Activated CD4-positive, alpha-beta T cell treated with anti-CD3 and anti-CD28 coated beads, Interleukin-2, amount 10 ng/mL, durations not matched to agents 24 days and 14 days (primary cell): ENCODE measurements around the gene PRELID1. TPM values are rescaled to one million over a fixed set of nuclear protein-coding genes. Genes with fewer than 3 reads are reported as not detected.
"Not testable (repeated sequence)": the region's sequence is repeated elsewhere in the genome, so short reads cannot be mapped to it uniquely, and the experiment has no call there.

Experiments used
- DNase-seq: peaks from one replicate; pipeline ENCODE4 v3.0.0; 2022
- H3K27ac Mint-ChIP-seq: one replicate; pipeline ENCODE4 v1.8.0; 2022; ENCODE audit warnings: mild to moderate bottlenecking, mixed read lengths
- H3K27me3 Mint-ChIP-seq: one replicate; pipeline ENCODE4 v1.8.0; 2022; ENCODE audit warnings: mixed read lengths
- H3K36me3 Mint-ChIP-seq: one replicate; pipeline ENCODE4 v1.8.0; 2022; ENCODE audit warnings: low read depth, mild to moderate bottlenecking, mixed read lengths
- H3K4me1 Mint-ChIP-seq: one replicate; pipeline ENCODE4 v1.8.0; 2021; ENCODE audit warnings: mixed read lengths
- H3K4me3 Mint-ChIP-seq: one replicate; pipeline ENCODE4 v1.8.0; 2022; ENCODE audit warnings: mild to moderate bottlenecking, moderate library complexity, mixed read lengths
- H3K9me3 Mint-ChIP-seq: one replicate; pipeline ENCODE4 v1.8.0; 2021; ENCODE audit warnings: mixed read lengths
- intact Hi-C: fragments of 100-400 bp; cut with micrococcal nuclease; formaldehyde crosslinking; loops from one replicate; pipeline ENCODE4 v1.15.1; 2023
- total RNA-seq: library from RNA; stranded (reverse); gene quantifications from 2 replicates; pipeline ENCODE4 v1.2.3, GENCODE V29; 2022

PRELID1 gene
- total RNA-seq: 248 and 257 TPM in 2 replicates

GRCh38 chr5:177303121-177303924 is at the start of gene PRELID1, which contains the start of gene RAB24:
PRELID1 (plus strand) TSS chr5:177303799; CDS start chr5:177303986, 187 bp downstream.
RAB24 (minus strand) TSS chr5:177303719; CDS start chr5:177303288, 431 bp downstream.
- DNase-seq: peak; percentile 97
- Mint-ChIP-seq H3K36me3 (peaks cover 52% of the 10 kb centered on the region), H3K9me3 (no peaks in the 10 kb centered on the region), H3K27ac (peak within 1 kb of the TSS; percentile 88), H3K4me3 (peak within 1 kb of the TSS; percentile 98), H3K4me1 (peaks cover 61% of the 10 kb centered on the region), H3K27me3 (no peaks in the 10 kb centered on the region)
- intact Hi-C loops: loop anchor here (1.0 to 2.0 kb wide), 3 partner anchors 9 to 191 kb away; no protein-coding TSS in a partner anchor

- intact Hi-C loops: no loop called here
- no peaks in the 10 kb centered on the region for H3K27me3 Mint-ChIP-seq
- H3K4me3 Mint-ChIP-seq: no peak overlapping the region
- peaks cover 65% of the 10 kb centered on the region for H3K36me3 Mint-ChIP-seq
- H3K4me1 Mint-ChIP-seq: peaks cover 9% of the 10 kb centered on the region
- H3K27ac Mint-ChIP-seq: no peak overlapping the region
- no peak for DNase-seq
- no peaks in the 10 kb centered on the region for H3K9me3 Mint-ChIP-seq
Observed at GRCh38 chr5:177256296-177256695, 47.3 kb upstream of the PRELID1 start.

- H3K4me3 Mint-ChIP-seq, DNase-seq, H3K27me3 Mint-ChIP-seq, H3K4me1 Mint-ChIP-seq, H3K9me3 Mint-ChIP-seq, intact Hi-C loops, H3K27ac Mint-ChIP-seq: not testable (repeated sequence)
- H3K36me3 Mint-ChIP-seq: peaks cover 57% of the 10 kb centered on the region
Observed at GRCh38 chr5:177258711-177259110, 44.9 kb upstream of the PRELID1 start.

- DNase-seq: no peak
- Mint-ChIP-seq H3K4me1 (peaks cover under 1% of the 10 kb centered on the region), H3K27ac (no peak overlapping the region), H3K9me3 (no peaks in the 10 kb centered on the region), H3K36me3 (peaks cover 49% of the 10 kb centered on the region), H3K4me3 (no peak overlapping the region), H3K27me3 (no peaks in the 10 kb centered on the region)
- intact Hi-C loops: no loop called here
Observed at GRCh38 chr5:177260961-177261360, 42.6 kb upstream of the PRELID1 start.

DNA sequence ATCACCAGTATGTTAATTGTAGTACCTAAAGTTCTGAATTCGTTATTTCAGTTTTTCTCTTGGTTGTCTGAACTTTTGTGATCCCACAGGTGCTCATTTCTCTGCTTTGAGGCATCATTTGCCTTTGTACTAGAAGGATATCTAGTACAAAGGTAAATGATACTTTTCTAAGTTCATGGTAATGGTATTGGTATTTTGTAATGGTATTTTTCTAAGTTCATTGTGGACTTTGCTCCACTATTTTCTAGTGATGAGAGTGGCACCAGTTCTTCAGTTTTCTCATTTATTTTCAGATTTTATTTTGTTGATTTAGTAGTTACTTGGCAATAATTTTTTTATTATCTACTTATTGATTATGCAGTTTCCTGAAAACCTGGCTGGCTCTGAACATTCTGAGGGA is 42.1 kb upstream of the PRELID1 start:
- no peak for DNase-seq
- intact Hi-C loops: no loop called here
- H3K4me3 Mint-ChIP-seq: no peak overlapping the region
- no peaks in the 10 kb centered on the region for H3K27me3 Mint-ChIP-seq
- H3K9me3 Mint-ChIP-seq: no peaks in the 10 kb centered on the region
- H3K36me3 Mint-ChIP-seq: peaks cover 52% of the 10 kb centered on the region
- no peaks in the 10 kb centered on the region for H3K4me1 Mint-ChIP-seq
- H3K27ac Mint-ChIP-seq: no peak overlapping the region

DNA sequence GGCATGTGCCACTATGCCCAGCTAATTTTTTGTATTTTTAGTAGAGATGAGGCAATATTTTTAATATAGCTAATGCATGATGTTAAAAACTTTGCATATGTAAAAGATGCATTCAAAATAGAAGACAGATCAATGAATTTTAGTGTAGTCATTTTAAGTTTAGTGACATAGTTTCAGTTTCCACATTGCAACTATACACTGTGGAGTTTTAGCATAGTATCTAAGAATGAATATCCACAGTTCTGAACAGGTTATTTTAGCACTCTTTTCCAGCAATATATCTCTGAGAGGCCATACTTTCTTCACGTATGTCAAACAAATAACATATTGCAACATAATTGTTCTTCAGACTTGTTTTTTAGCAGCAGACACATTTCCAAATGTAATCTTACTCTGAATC is 39.4 kb upstream of the PRELID1 start:
- no peaks in the 10 kb centered on the region for H3K27me3 Mint-ChIP-seq
- peaks cover 2% of the 10 kb centered on the region for H3K4me1 Mint-ChIP-seq
- intact Hi-C loops: no loop called here
- peaks cover 45% of the 10 kb centered on the region for H3K36me3 Mint-ChIP-seq
- H3K4me3 Mint-ChIP-seq: no peak overlapping the region
- DNase-seq: no peak
- no peaks in the 10 kb centered on the region for H3K9me3 Mint-ChIP-seq
- peak overlapping the region; percentile 41 for H3K27ac Mint-ChIP-seq

- Mint-ChIP-seq H3K9me3 (no peaks in the 10 kb centered on the region), H3K27me3 (no peaks in the 10 kb centered on the region), H3K36me3 (peaks cover 47% of the 10 kb centered on the region)
Observed at GRCh38 chr5:177265395-177265794, 38.2 kb upstream of the PRELID1 start.

DNA sequence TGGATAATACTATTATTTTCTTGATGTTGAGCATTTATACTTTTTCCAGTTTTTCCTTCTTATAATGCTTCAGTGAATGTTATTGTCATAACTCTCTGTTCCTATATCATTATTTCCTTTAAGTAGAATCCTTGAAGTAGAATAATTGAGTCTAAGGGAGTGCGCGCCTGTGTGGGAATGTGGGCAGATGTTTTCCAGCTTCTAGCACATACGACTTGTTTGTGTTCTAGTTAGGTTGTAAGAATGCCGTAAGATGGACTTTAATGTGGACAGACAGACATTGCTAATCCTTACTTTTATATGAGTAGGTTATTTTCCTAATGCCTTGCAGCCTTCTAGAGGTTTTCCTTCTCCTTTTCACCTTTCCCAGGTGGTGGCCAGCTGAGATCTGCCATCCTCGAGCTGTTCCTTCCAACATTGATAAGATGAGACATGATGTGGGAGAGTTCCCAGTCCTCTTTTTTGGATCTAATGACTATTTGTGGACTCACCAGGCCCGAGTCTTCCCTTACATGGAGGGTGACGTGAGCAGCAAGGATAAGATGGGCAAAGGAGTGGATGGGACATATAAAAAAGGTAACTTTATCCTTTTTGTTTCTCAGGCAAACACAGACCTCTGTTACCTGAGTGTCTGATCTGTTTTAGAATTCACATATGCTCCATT is 34.2 kb upstream of the PRELID1 start:
- intact Hi-C loops: no loop called here
- no peaks in the 10 kb centered on the region for H3K27me3 Mint-ChIP-seq
- H3K27ac Mint-ChIP-seq: no peak overlapping the region
- DNase-seq: no peak
- H3K4me3 Mint-ChIP-seq: no peak overlapping the region
- H3K9me3 Mint-ChIP-seq: no peaks in the 10 kb centered on the region
- peaks cover 5% of the 10 kb centered on the region for H3K4me1 Mint-ChIP-seq
- H3K36me3 Mint-ChIP-seq: peaks cover 58% of the 10 kb centered on the region

More at GRCh38 chr5:177265395-177265794, 38.2 kb upstream of the PRELID1 start:
- intact Hi-C loops: no loop called here
- Mint-ChIP-seq H3K4me3 (no peak overlapping the region), H3K27ac (no peak overlapping the region), H3K4me1 (peaks cover 2% of the 10 kb centered on the region)
- DNase-seq: no peak

DNA sequence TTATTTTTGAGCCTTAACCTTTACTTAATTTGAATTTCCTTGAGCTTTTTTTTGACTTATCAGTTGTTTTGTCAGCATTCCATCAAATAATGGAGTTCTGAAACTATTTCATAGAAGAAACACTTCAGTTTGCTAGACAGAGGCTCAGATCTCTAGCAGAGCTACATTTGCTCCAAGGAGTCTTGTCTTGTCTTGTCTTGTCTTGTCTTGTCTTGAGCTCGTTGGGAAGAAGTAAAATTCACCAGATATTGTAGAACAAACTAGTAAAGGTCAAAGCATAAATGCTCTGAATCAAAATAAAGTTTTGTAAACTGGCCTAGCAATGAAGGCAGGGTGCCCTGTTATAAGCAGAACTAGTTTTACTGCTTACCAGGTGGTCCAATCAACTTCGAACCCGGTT is 33.6 kb upstream of the PRELID1 start:
- H3K36me3 Mint-ChIP-seq: peaks cover 58% of the 10 kb centered on the region
- H3K27me3 Mint-ChIP-seq: no peaks in the 10 kb centered on the region
- no peak for DNase-seq
- H3K9me3 Mint-ChIP-seq: no peaks in the 10 kb centered on the region
- no peak overlapping the region for H3K27ac Mint-ChIP-seq
- H3K4me1 Mint-ChIP-seq: peaks cover 5% of the 10 kb centered on the region
- no peak overlapping the region for H3K4me3 Mint-ChIP-seq
- intact Hi-C loops: no loop called here

GRCh38 chr5:177270653-177271052 is 32.9 kb upstream of the PRELID1 start:
- DNase-seq: no peak
- no peaks in the 10 kb centered on the region for H3K27me3 Mint-ChIP-seq
- no peak overlapping the region for H3K27ac Mint-ChIP-seq
- H3K9me3 Mint-ChIP-seq: no peaks in the 10 kb centered on the region
- H3K4me3 Mint-ChIP-seq: no peak overlapping the region
- intact Hi-C loops: no loop called here
- peaks cover 59% of the 10 kb centered on the region for H3K36me3 Mint-ChIP-seq
- H3K4me1 Mint-ChIP-seq: peaks cover 5% of the 10 kb centered on the region

DNA sequence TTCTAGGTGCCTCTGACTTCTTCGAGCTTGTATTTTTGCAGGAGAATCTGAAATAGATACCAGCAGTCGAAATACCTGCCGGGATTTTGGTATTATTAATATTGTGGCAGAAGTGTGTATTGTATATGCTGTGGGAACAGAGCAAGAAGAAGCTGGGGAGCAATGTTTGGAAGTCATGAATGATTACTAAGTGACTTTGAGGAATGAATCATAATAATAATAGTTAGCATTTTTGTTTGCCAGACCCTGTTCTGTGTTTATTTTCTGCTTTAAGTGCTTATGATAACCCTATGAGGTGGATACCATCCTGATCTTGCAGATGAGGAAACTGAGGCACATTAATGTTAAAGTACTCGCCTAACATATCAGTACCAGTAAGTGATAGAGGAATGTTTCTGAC is 32.5 kb upstream of the PRELID1 start:
- intact Hi-C loops: no loop called here
- H3K27ac Mint-ChIP-seq: no peak overlapping the region
- H3K4me3 Mint-ChIP-seq: no peak overlapping the region
- no peaks in the 10 kb centered on the region for H3K27me3 Mint-ChIP-seq
- H3K9me3 Mint-ChIP-seq: no peaks in the 10 kb centered on the region
- peaks cover 60% of the 10 kb centered on the region for H3K36me3 Mint-ChIP-seq
- peaks cover 5% of the 10 kb centered on the region for H3K4me1 Mint-ChIP-seq
- DNase-seq: no peak

DNA sequence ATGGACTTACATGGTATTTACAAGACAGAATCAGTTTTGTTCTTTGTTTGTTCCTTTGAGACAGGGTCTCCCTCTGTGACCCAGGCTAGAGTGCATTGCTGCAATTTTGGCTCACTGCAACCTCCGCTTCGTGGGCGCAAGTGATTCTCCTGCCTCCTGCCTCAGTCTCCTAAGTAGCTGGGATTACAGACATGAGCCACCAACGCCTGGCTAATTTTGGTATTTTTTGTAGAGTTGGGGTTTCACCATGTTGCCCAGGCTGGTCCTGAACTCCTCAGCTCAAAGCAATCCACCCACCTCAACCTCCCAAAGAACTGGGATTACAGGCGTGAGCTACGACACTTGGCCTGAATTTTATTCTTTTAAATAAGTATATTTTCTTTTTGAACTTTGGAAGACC is 27.7 kb upstream of the PRELID1 start:
- peaks cover 53% of the 10 kb centered on the region for H3K36me3 Mint-ChIP-seq

GRCh38 chr5:177276886-177277285 is 26.7 kb upstream of the PRELID1 start:
- no peak overlapping the region for H3K4me3 Mint-ChIP-seq
- peak overlapping the region; percentile 77 for H3K27ac Mint-ChIP-seq
- intact Hi-C loops: no loop called here
- peaks cover 53% of the 10 kb centered on the region for H3K36me3 Mint-ChIP-seq
- peaks cover 15% of the 10 kb centered on the region for H3K4me1 Mint-ChIP-seq
- no peaks in the 10 kb centered on the region for H3K9me3 Mint-ChIP-seq
- DNase-seq: no peak
- no peaks in the 10 kb centered on the region for H3K27me3 Mint-ChIP-seq

More for the DNA sequence above, 27.7 kb upstream of the PRELID1 start:
- H3K27me3 Mint-ChIP-seq: no peaks in the 10 kb centered on the region
- H3K4me1 Mint-ChIP-seq: peaks cover 15% of the 10 kb centered on the region
- no peak overlapping the region for H3K4me3 Mint-ChIP-seq
- intact Hi-C loops: no loop called here
- no peak overlapping the region for H3K27ac Mint-ChIP-seq
- DNase-seq: no peak
- no peaks in the 10 kb centered on the region for H3K9me3 Mint-ChIP-seq

DNA sequence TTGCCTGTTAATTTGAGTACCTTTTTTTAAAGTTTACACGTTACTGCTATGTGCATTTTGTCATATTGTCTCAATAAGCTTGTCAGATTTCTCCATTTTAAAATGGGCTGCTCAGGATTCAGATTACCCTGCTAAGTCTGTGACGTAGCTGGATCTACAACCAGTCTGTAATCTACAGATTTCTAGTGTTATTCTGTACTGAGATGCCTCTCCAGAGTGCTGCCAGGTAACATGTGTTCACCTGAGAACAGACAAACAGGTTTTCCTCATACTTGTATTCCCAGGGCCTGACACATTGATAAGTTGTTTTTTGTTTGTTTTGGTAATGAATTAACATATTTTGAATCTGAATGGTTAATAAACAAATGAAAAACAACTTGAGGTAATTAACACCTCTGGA is 15.4 kb upstream of the PRELID1 start:
- intact Hi-C loops: no loop called here
- H3K27ac Mint-ChIP-seq: no peak overlapping the region
- no peaks in the 10 kb centered on the region for H3K27me3 Mint-ChIP-seq
- peaks cover 2% of the 10 kb centered on the region for H3K4me1 Mint-ChIP-seq
- H3K9me3 Mint-ChIP-seq: no peaks in the 10 kb centered on the region
- DNase-seq: no peak
- no peak overlapping the region for H3K4me3 Mint-ChIP-seq
- H3K36me3 Mint-ChIP-seq: peaks cover 47% of the 10 kb centered on the region
